ENCODE data around the gene ELOA. TPM values are rescaled to one million over a fixed set of nuclear protein-coding genes. Genes with fewer than 3 reads are reported as not detected.

The ELOA gene
- total RNA-seq, 1 donor from 2014 or later: 25.5 TPM

GRCh38 chr1:23696335-23696989 is 46.8 kb upstream of the ELOA start:
- Histone ChIP-seq H3K36me3 (peaks cover 0 to 72% of the 10 kb centered on the region in 2 donors), H3K27ac (no peak overlapping the region), H3K27me3 (no peaks in the 10 kb centered on the region), H3K4me3 (no peak overlapping the region), H3K9me3 (no peaks in the 10 kb centered on the region), H3K4me1 (peaks cover 48% of the 10 kb centered on the region)
- DNase-seq (ENCODE audit: extremely low spot score in 2 of 2): no peak
- TF ChIP-seq POLR2A (IDR thresholded peaks at IDR 0.05) (no peak), CTCF (IDR thresholded peaks at IDR 0.05) (no peak), POLR2AphosphoS5 (IDR thresholded peaks at IDR 0.05; ENCODE audit: insufficient read depth in 1 of 2, low read depth in 1 of 2) (no peak)
- intact Hi-C loops (cut with DNase I): no loop called here

- peaks cover 0 to 83% of the 10 kb centered on the region in 2 donors for H3K36me3 ChIP-seq
- H3K4me1 ChIP-seq: peaks cover 34% of the 10 kb centered on the region
- H3K27ac ChIP-seq: no peak overlapping the region
- no peaks in the 10 kb centered on the region for H3K27me3 ChIP-seq
- no peak for TF ChIP-seq CTCF (IDR thresholded peaks at IDR 0.05)
- no peak for TF ChIP-seq POLR2AphosphoS5 (IDR thresholded peaks at IDR 0.05; ENCODE audit: insufficient read depth in 1 of 2, low read depth in 1 of 2)
- no peak for TF ChIP-seq POLR2A (IDR thresholded peaks at IDR 0.05)
- DNase-seq (ENCODE audit: extremely low spot score in 2 of 2): no peak
- H3K9me3 ChIP-seq: no peaks in the 10 kb centered on the region
- intact Hi-C loops (cut with DNase I): no loop called here
- no peak overlapping the region for H3K4me3 ChIP-seq
Measured at GRCh38 chr1:23698466-23698865, 44.8 kb upstream of the ELOA start.

- H3K4me1 ChIP-seq: peaks cover 24% of the 10 kb centered on the region
- TF ChIP-seq POLR2A (IDR thresholded peaks at IDR 0.05): no peak
- no peak for TF ChIP-seq POLR2AphosphoS5 (IDR thresholded peaks at IDR 0.05; ENCODE audit: insufficient read depth in 1 of 2, low read depth in 1 of 2)
- TF ChIP-seq CTCF (IDR thresholded peaks at IDR 0.05): no peak
- no peaks in the 10 kb centered on the region for H3K9me3 ChIP-seq
- no peaks in the 10 kb centered on the region for H3K27me3 ChIP-seq
- no peak for DNase-seq (ENCODE audit: extremely low spot score in 2 of 2)
- no peak overlapping the region for H3K27ac ChIP-seq
- intact Hi-C loops (cut with DNase I): no loop called here
- H3K4me3 ChIP-seq: no peak overlapping the region
- peaks cover 0 to 76% of the 10 kb centered on the region in 2 donors for H3K36me3 ChIP-seq
Measured at GRCh38 chr1:23699280-23700179, 43.7 kb upstream of the ELOA start.

GRCh38 chr1:23701310-23701709 is 42.0 kb upstream of the ELOA start:
- H3K27ac ChIP-seq: no peak overlapping the region

More at GRCh38 chr1:23701310-23701709, 42.0 kb upstream of the ELOA start:
- no peak for DNase-seq (ENCODE audit: extremely low spot score in 2 of 2)
- Histone ChIP-seq H3K9me3 (no peaks in the 10 kb centered on the region), H3K27me3 (no peaks in the 10 kb centered on the region), H3K36me3 (peaks cover 4 to 67% of the 10 kb centered on the region in 2 donors), H3K4me1 (peaks cover 7% of the 10 kb centered on the region), H3K4me3 (no peak overlapping the region)
- no peak for TF ChIP-seq POLR2A (IDR thresholded peaks at IDR 0.05)
- TF ChIP-seq CTCF (IDR thresholded peaks at IDR 0.05): no peak
- no peak for TF ChIP-seq POLR2AphosphoS5 (IDR thresholded peaks at IDR 0.05; ENCODE audit: insufficient read depth in 1 of 2, low read depth in 1 of 2)
- intact Hi-C loops (cut with DNase I): no loop called here

Measured in vagina (tissue), 2 donors.